OCI-M1 (cell line): ENCODE data around the gene REEP3.
"Not testable (repeated sequence)": the region's sequence is repeated elsewhere in the genome, so short reads cannot be mapped to it uniquely, and the experiment has no call there.

ENCODE experiments used
- DNase-seq: peaks from one replicate; lab custom pipeline; 2025; lab: John Stamatoyannopoulos, UW

The REEP3 gene

GRCh38 chr10:63520500-63521415, at the start of gene REEP3:
Gene REEP3 (plus strand): TSS chr10:63521401. CDS start chr10:63521546, 145 bp downstream.
- peak; percentile 90 for DNase-seq

GRCh38 chr10:63474488-63474887, 46.7 kb upstream of the REEP3 start:
- no peak for DNase-seq

GRCh38 chr10:63477927-63478326, 43.3 kb upstream of the REEP3 start:
- no peak for DNase-seq

GRCh38 chr10:63478564-63478963, 42.6 kb upstream of the REEP3 start:
- DNase-seq = no peak

GRCh38 chr10:63480237-63480636, 41.0 kb upstream of the REEP3 start:
- no peak for DNase-seq

GRCh38 chr10:63481815-63482421, 39.3 kb upstream of the REEP3 start:
- DNase-seq = no peak

- DNase-seq = no peak
Observed at GRCh38 chr10:63483983-63484382, 37.2 kb upstream of the REEP3 start.

- no peak for DNase-seq
Observed at GRCh38 chr10:63487990-63488389, 33.2 kb upstream of the REEP3 start.

GRCh38 chr10:63489838-63490237, 31.4 kb upstream of the REEP3 start:
- DNase-seq = no peak

GRCh38 chr10:63491588-63492316, 29.4 kb upstream of the REEP3 start:
- DNase-seq = peak; percentile 82

- not testable (repeated sequence) for DNase-seq
Observed at GRCh38 chr10:63492317-63492690, 28.9 kb upstream of the REEP3 start.

GRCh38 chr10:63493004-63493403, 28.2 kb upstream of the REEP3 start:
- no peak for DNase-seq

GRCh38 chr10:63494951-63495350, 26.2 kb upstream of the REEP3 start:
- DNase-seq = no peak

- DNase-seq = no peak
Observed at GRCh38 chr10:63496561-63496960, 24.6 kb upstream of the REEP3 start.

GRCh38 chr10:63497321-63497720, 23.9 kb upstream of the REEP3 start:
- DNase-seq = peak; percentile 45

- DNase-seq = peak; percentile 22
Observed at GRCh38 chr10:63498665-63499064, 22.5 kb upstream of the REEP3 start.

GRCh38 chr10:63500551-63500950, 20.6 kb upstream of the REEP3 start:
- DNase-seq = not testable (repeated sequence)

- no peak for DNase-seq
Observed at GRCh38 chr10:63501954-63502353, 19.2 kb upstream of the REEP3 start.

- DNase-seq = no peak
Observed at GRCh38 chr10:63502832-63503231, 18.4 kb upstream of the REEP3 start.

- DNase-seq = no peak
Observed at GRCh38 chr10:63503395-63503794, 17.8 kb upstream of the REEP3 start.

GRCh38 chr10:63504145-63504881, 16.9 kb upstream of the REEP3 start:
- no peak for DNase-seq

- no peak for DNase-seq
Observed at GRCh38 chr10:63505562-63505961, 15.6 kb upstream of the REEP3 start.
